SK-N-SH (cell line): ENCODE measurements around the gene ARHGEF12. TPM values are rescaled to one million over a fixed set of nuclear protein-coding genes. Genes with fewer than 3 reads are reported as not detected.

Experiments used
- CTCF ChIA-PET: fragments of 300-600, 350-600 bp; formaldehyde crosslinking; extraction: SDS; loops from one replicate; lab custom pipeline; 2021; lab: Yijun Ruan, JAX
- POLR2A ChIA-PET: fragments of 350-600 bp; sonication (Branson Sonifier 250); formaldehyde crosslinking; extraction: SDS; loops from one replicate; lab custom pipeline; 2020; ENCODE audit warnings: antibody characterized with exemption, inconsistent platforms; lab: Yijun Ruan, JAX
- DNase-seq: peaks from one replicate; pipeline ENCODE4 v3.0.0; 2012
- H2AFZ ChIP-seq: fragments of 200-600 bp; sonication (generic); 2 replicates; pipeline ENCODE4 v1.8.1; 2016; ENCODE audit warnings: antibody characterized with exemption, mild to moderate bottlenecking, low read depth
- H3F3A ChIP-seq: fragments of 200-600 bp; sonication (generic); replicated peaks from 2 replicates; pipeline ENCODE3; 2016; ENCODE audit warnings: antibody characterized with exemption, mild to moderate bottlenecking; ENCODE audit not compliant: insufficient read depth
- H3K27ac ChIP-seq, 2 experiments: fragments of 200-500 bp in 1 of 2; fragments of 200-600 bp in 1 of 2; sonication (Bioruptor generic) in 1 of 2; sonication (generic), shearing (Covaris generic) in 1 of 2; 2 replicates each; pipeline versions ENCODE4 v1.5.1 to v1.6.1; 2014 to 2016; ENCODE audit warnings: low read depth in 2 of 2, inconsistent platforms in 1 of 2, low read length in 1 of 2, mild to moderate bottlenecking in 1 of 2, mixed read lengths in 1 of 2
- H3K27me3 ChIP-seq: fragments of 200-600 bp; sonication (generic), shearing (Covaris generic); 2 replicates; pipeline ENCODE4 v1.6.1; 2016; ENCODE audit warnings: mixed run types; ENCODE audit not compliant: insufficient read depth
- H3K36me3 ChIP-seq, 2 experiments: fragments of 200-500 bp in 1 of 2; fragments of 200-600 bp in 1 of 2; sonication (Bioruptor generic) in 1 of 2; sonication (generic) in 1 of 2; replicated peaks in 1 of 2; 2 replicates each; pipeline versions ENCODE3 to v1.5.1; 2014 to 2016; ENCODE audit warnings: low read length in 1 of 2, mild to moderate bottlenecking in 1 of 2; ENCODE audit not compliant: insufficient read depth in 2 of 2, control insufficient read depth in 1 of 2
- H3K4me1 ChIP-seq, 2 experiments: fragments of 200-500 bp in 1 of 2; fragments of 200-600 bp in 1 of 2; sonication (Bioruptor generic) in 1 of 2; sonication (generic), shearing (Covaris generic) in 1 of 2; 2 replicates each; pipeline versions ENCODE4 v1.5.1 to v1.6.1; 2014 to 2016; ENCODE audit warnings: low read depth in 1 of 2, low read length in 1 of 2, mixed run types in 1 of 2; ENCODE audit not compliant: insufficient read depth in 2 of 2, control insufficient read depth in 1 of 2
- H3K4me2 ChIP-seq: fragments of 200-600 bp; sonication (generic), shearing (Covaris generic); 2 replicates; pipeline ENCODE4 v1.6.1; 2017; ENCODE audit warnings: mixed run types
- H3K4me3 ChIP-seq, 2 experiments: fragments of 200-500 bp in 1 of 2; fragments of 200-600 bp in 1 of 2; sonication (Bioruptor generic) in 1 of 2; sonication (generic), shearing (Covaris generic) in 1 of 2; 2 replicates each; pipeline versions ENCODE4 v1.5.1 to v1.8.1; 2014 to 2016; ENCODE audit warnings: low read depth in 2 of 2, inconsistent platforms in 1 of 2, low read length in 1 of 2, mild to moderate bottlenecking in 1 of 2, mixed read lengths in 1 of 2, moderate library complexity in 1 of 2
- H3K79me2 ChIP-seq: fragments of 200-600 bp; sonication (generic); 2 replicates; pipeline ENCODE4 v1.8.1; 2017; ENCODE audit warnings: mild to moderate bottlenecking; ENCODE audit not compliant: insufficient read depth
- H3K9ac ChIP-seq: fragments of 200-600 bp; sonication (generic); 2 replicates; pipeline ENCODE4 v1.6.1; 2017; ENCODE audit warnings: mixed run types
- H3K9me2 ChIP-seq: fragments of 200-600 bp; sonication (generic); 2 replicates; pipeline ENCODE4 v1.6.1; 2017; ENCODE audit warnings: mixed run types
- H3K9me3 ChIP-seq: fragments of 200-600 bp; sonication (generic); 2 replicates; pipeline ENCODE4 v1.6.1; 2017; ENCODE audit warnings: mixed run types, mild to moderate bottlenecking, moderate library complexity
- H4K20me1 ChIP-seq: fragments of 200-600 bp; sonication (generic); 2 replicates; pipeline ENCODE4 v1.6.1; 2017; ENCODE audit warnings: mild to moderate bottlenecking, mixed run types; ENCODE audit not compliant: insufficient read depth
- EP300 ChIP-seq, 2 experiments: IDR thresholded peaks; 2 replicates each; pipeline versions ENCODE4 v1.4.0 to v1.6.1; 2012; ENCODE audit warnings: borderline replicate concordance in 1 of 2, low read depth in 1 of 2, low read length in 1 of 2
- EZH2phosphoT487 ChIP-seq: fragments of 200-600 bp; sonication (generic); IDR thresholded peaks from 2 replicates; pipeline ENCODE4 v1.6.1; 2017; ENCODE audit warnings: low read depth, mixed run types, mild to moderate bottlenecking, antibody characterized with exemption, moderate library complexity, borderline replicate concordance
- FOSL2 ChIP-seq: IDR thresholded peaks from 2 replicates; pipeline ENCODE4 v1.4.0; 2012; ENCODE audit warnings: low read depth, mild to moderate bottlenecking, moderate library complexity, borderline replicate concordance
- FOXJ3 ChIP-seq: sonication (generic); formaldehyde crosslinking; IDR thresholded peaks from 2 replicates; pipeline ENCODE4 v1.5.1; 2020; ENCODE audit warnings: mild to moderate bottlenecking, missing genetic modification reagents
- FOXM1 ChIP-seq: IDR thresholded peaks from 2 replicates; pipeline ENCODE4 v1.4.0; 2012; ENCODE audit warnings: low read depth, mild to moderate bottlenecking
- MXI1 ChIP-seq: IDR thresholded peaks from 2 replicates; pipeline ENCODE4 v1.6.1; 2012; ENCODE audit warnings: mild to moderate bottlenecking, low read depth, low read length, improper control_type of control experiment
- NFIC ChIP-seq: IDR thresholded peaks from 2 replicates; pipeline ENCODE4 v1.4.0; 2012; ENCODE audit warnings: borderline replicate concordance
- RAD21 ChIP-seq: IDR thresholded peaks from 2 replicates; pipeline ENCODE4 v1.6.1; 2012; ENCODE audit warnings: mild to moderate bottlenecking, low read length
- SMC3 ChIP-seq: IDR thresholded peaks from 2 replicates; pipeline ENCODE4 v1.6.1; 2012; ENCODE audit warnings: low read depth, low read length, improper control_type of control experiment
- YY1 ChIP-seq: IDR thresholded peaks from 2 replicates; pipeline ENCODE4 v1.4.0; 2012; ENCODE audit warnings: low read depth, mild to moderate bottlenecking
- WGBS: methylation state at CpG from one replicate; pipeline ENCODE4 v1.1.6; 2017; ENCODE audit warnings: low lambda C conversion rate; 5-methylcytosine and 5-hydroxymethylcytosine counted together
- polyA plus RNA-seq, 3 experiments: library from polyadenylated mRNA; depleted of rRNA; stranded (reverse); fragments of >200 nt; gene quantifications; 2 replicates each; pipeline ENCODE4 v1.2.3, GENCODE V29; 2012
- TF ChIP-seq, protein P1 (sequence below): fragments of 150-350 bp; IDR thresholded peaks from 2 replicates; pipeline ENCODE4 v1.6.1; 2016; ENCODE audit warnings: mild to moderate bottlenecking, low read depth, low read length
- TF ChIP-seq, protein P2 (sequence below): fragments of 150-350 bp; IDR thresholded peaks from 2 replicates; pipeline ENCODE4 v1.6.1; 2017; ENCODE audit warnings: antibody characterized with exemption, low read length, low read depth, borderline replicate concordance
- TF ChIP-seq, protein P3 (sequence below): IDR thresholded peaks from 2 replicates; pipeline ENCODE4 v1.4.0; 2012; ENCODE audit warnings: low read depth, borderline replicate concordance
- TF ChIP-seq, protein P4 (sequence below): IDR thresholded peaks from 2 replicates; pipeline ENCODE4 v1.6.1; 2012; ENCODE audit warnings: mild to moderate bottlenecking, low read depth, low read length, moderate library complexity
- TF ChIP-seq, protein P5 (sequence below): IDR thresholded peaks from 2 replicates; pipeline ENCODE4 v1.4.0; 2012; ENCODE audit warnings: low read depth, borderline replicate concordance

The ARHGEF12 gene
- polyA plus RNA-seq, 1 of the 3 experiments (the other 2 are of a cell fraction): 12.3 TPM

DNA sequence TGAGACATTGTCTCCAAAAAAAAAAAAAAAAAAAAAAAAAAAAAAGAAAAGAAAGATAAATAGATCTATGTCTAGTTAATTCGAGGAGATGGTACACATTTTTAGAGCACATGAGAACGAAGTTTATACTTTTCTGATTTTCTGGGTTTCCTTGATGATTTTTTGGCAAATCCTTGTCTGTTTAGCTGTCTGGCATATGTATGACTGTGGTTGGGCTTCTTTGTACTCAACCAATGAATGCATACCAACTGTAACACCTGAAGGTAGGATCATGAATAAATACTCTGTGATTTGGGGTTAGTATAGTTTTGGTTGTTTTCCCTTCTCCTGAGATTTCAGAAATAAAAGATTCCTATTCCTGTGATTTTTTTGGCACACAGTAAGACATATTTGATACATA lies 63.1 kb downstream of the ARHGEF12 start:
- H3K4me2 ChIP-seq: no peak overlapping the region
- POLR2A ChIA-PET: no interaction called here
- peaks cover 84% of the 10 kb centered on the region for H4K20me1 ChIP-seq
- H3K4me3 ChIP-seq: no peak overlapping the region
- H3K36me3 ChIP-seq: no peaks in the 10 kb centered on the region
- no peak for TF ChIP-seq EZH2phosphoT487
- no peak for TF ChIP-seq NFIC
- no peak for TF ChIP-seq FOXM1
- TF ChIP-seq SMC3: no peak
- TF ChIP-seq, protein P1, sequence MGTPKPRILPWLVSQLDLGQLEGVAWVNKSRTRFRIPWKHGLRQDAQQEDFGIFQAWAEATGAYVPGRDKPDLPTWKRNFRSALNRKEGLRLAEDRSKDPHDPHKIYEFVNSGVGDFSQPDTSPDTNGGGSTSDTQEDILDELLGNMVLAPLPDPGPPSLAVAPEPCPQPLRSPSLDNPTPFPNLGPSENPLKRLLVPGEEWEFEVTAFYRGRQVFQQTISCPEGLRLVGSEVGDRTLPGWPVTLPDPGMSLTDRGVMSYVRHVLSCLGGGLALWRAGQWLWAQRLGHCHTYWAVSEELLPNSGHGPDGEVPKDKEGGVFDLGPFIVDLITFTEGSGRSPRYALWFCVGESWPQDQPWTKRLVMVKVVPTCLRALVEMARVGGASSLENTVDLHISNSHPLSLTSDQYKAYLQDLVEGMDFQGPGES: no peak
- TF ChIP-seq FOSL2: no peak
- no peak for TF ChIP-seq FOXJ3 (CRISPR knock-in tag)
- TF ChIP-seq EP300 (IDR thresholded peaks at IDR 0.05; ENCODE audit: borderline replicate concordance in 1 of 2, low read depth in 1 of 2, low read length in 1 of 2): no peak
- no peak for TF ChIP-seq RAD21
- no peak for TF ChIP-seq MXI1
- TF ChIP-seq, protein P2, sequence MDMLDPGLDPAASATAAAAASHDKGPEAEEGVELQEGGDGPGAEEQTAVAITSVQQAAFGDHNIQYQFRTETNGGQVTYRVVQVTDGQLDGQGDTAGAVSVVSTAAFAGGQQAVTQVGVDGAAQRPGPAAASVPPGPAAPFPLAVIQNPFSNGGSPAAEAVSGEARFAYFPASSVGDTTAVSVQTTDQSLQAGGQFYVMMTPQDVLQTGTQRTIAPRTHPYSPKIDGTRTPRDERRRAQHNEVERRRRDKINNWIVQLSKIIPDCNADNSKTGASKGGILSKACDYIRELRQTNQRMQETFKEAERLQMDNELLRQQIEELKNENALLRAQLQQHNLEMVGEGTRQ: no peak
- TF ChIP-seq, protein P3, sequence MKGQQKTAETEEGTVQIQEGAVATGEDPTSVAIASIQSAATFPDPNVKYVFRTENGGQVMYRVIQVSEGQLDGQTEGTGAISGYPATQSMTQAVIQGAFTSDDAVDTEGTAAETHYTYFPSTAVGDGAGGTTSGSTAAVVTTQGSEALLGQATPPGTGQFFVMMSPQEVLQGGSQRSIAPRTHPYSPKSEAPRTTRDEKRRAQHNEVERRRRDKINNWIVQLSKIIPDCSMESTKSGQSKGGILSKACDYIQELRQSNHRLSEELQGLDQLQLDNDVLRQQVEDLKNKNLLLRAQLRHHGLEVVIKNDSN: no peak
- TF ChIP-seq, protein P4, sequence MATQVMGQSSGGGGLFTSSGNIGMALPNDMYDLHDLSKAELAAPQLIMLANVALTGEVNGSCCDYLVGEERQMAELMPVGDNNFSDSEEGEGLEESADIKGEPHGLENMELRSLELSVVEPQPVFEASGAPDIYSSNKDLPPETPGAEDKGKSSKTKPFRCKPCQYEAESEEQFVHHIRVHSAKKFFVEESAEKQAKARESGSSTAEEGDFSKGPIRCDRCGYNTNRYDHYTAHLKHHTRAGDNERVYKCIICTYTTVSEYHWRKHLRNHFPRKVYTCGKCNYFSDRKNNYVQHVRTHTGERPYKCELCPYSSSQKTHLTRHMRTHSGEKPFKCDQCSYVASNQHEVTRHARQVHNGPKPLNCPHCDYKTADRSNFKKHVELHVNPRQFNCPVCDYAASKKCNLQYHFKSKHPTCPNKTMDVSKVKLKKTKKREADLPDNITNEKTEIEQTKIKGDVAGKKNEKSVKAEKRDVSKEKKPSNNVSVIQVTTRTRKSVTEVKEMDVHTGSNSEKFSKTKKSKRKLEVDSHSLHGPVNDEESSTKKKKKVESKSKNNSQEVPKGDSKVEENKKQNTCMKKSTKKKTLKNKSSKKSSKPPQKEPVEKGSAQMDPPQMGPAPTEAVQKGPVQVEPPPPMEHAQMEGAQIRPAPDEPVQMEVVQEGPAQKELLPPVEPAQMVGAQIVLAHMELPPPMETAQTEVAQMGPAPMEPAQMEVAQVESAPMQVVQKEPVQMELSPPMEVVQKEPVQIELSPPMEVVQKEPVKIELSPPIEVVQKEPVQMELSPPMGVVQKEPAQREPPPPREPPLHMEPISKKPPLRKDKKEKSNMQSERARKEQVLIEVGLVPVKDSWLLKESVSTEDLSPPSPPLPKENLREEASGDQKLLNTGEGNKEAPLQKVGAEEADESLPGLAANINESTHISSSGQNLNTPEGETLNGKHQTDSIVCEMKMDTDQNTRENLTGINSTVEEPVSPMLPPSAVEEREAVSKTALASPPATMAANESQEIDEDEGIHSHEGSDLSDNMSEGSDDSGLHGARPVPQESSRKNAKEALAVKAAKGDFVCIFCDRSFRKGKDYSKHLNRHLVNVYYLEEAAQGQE: no peak
- TF ChIP-seq YY1: no peak
- TF ChIP-seq, protein P5, sequence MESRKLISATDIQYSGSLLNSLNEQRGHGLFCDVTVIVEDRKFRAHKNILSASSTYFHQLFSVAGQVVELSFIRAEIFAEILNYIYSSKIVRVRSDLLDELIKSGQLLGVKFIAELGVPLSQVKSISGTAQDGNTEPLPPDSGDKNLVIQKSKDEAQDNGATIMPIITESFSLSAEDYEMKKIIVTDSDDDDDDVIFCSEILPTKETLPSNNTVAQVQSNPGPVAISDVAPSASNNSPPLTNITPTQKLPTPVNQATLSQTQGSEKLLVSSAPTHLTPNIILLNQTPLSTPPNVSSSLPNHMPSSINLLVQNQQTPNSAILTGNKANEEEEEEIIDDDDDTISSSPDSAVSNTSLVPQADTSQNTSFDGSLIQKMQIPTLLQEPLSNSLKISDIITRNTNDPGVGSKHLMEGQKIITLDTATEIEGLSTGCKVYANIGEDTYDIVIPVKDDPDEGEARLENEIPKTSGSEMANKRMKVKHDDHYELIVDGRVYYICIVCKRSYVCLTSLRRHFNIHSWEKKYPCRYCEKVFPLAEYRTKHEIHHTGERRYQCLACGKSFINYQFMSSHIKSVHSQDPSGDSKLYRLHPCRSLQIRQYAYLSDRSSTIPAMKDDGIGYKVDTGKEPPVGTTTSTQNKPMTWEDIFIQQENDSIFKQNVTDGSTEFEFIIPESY: no peak
- TF ChIP-seq, all 33 proteins: peak for 0
- DNase-seq: no peak
- no peak overlapping the region for H3K9ac ChIP-seq
- H3K9me3 ChIP-seq: no peaks in the 10 kb centered on the region
- no peak overlapping the region for H3K27ac ChIP-seq
- H3K9me2 ChIP-seq: no peaks in the 10 kb centered on the region
- peaks cover 19% of the 10 kb centered on the region for H3F3A ChIP-seq
- peaks cover 2 to 28% of the 10 kb centered on the region in 2 experiments; a peak in 2 of 4 replicates for H3K4me1 ChIP-seq
- no peaks in the 10 kb centered on the region for H3K27me3 ChIP-seq
- H2AFZ ChIP-seq: no peak overlapping the region
- CTCF ChIA-PET: no interaction called here
- H3K79me2 ChIP-seq: peaks cover 94% of the 10 kb centered on the region
- 63% methylated on average over 2 of the region's 2 CpGs for WGBS
